ENCODE measurements around the gene LNPK.
"Not testable (repeated sequence)": the region's sequence is repeated elsewhere in the genome, so short reads cannot be mapped to it uniquely, and the experiment has no call there.

LNPK gene

DNA sequence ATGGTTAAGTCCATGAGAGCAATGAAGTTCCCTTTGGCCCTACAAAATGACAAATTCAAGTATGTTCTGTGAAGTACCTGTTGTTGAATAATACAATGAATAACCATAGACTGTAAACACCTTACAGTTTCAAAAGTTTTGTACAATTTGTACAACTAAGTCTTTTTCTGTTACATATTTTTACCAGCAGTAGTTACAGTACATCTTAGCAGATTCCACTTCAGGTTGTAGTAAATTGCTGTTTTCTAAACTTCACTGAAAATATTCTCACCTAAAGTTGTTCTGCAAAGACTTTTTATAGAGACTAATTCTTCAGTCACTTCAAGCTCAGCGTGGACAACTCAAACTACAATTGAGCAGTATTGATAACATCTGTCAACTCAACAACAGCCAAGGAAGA is 28.7 kb downstream of the LNPK start:
- no peak for DNase-seq (ENCODE audit: low read depth)

DNA sequence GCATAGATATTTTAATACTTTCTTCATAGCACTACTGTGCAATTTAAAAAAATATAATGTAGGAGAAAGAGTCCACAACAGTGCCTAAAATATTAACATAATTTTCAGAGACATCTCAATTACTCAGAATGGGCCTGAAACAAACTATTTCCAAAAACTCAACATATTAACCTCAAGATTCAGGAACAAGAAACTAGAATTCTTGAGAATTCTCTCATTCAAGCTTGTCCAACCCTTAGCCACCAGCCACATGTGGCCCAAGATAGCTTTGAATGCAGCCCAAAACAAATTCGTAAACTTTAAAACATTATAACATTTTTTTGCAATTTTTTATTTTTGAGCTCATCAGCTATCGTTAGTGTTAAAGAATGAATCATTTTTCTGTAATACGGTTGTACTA is 35.2 kb downstream of the LNPK start:
- no peak for DNase-seq (ENCODE audit: low read depth)

DNA sequence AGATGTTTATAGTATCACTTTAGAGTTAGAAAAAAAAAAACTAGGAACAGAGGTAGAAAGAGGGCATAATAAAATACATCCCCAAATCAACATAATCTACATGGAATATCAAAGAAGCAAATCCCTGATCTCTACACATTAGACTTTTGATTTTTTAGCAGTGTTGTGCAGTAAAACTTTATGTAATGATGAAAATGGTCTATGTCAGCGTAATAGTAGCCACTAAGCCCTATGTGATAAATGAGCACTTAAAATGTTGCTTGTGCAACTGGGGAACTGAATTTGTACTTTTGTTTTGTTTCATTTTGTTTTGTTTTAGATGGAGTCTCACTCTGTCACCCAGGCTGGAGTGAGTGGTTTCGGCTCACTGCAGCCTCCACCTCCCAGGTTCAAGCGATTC is 36.3 kb downstream of the LNPK start:
- DNase-seq (ENCODE audit: low read depth), result no peak

DNA sequence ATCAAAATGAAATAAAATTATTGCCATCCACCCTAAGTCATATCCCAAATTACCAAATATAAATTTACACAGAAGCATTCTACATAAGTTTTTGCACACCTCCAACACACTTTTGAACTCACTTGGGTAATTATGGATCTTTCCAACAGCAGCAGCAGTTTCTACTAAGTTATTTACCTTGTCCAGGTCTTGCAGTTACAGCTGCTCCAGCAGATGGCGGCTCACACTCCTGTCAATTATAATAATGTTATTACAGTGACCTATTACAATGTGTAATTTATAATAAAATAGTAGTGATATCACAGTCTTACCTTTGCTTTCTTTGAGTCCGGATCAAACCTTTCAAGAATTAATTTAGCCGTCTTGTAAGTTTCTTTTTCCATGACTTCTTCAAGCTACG is 37.9 kb downstream of the LNPK start:
- DNase-seq (ENCODE audit: low read depth), result no peak

DNA sequence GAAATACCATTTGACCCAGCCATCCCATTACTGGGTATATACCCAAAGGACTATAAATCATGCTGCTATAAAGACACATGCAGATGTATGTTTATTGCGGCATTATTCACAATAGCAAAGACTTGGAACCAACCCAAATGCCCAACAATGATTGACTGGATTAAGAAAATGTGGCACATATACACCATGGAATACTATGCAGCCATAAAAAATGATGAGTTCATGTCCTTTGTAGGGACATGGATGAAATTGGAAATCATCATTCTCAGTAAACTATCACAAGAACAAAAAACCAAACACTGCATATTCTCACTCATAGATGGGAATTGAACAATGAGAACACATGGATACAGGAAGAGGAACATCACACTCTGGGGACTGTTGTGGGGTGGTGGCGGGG is 38.9 kb downstream of the LNPK start:
- DNase-seq (ENCODE audit: low read depth), result not testable (repeated sequence)

DNA sequence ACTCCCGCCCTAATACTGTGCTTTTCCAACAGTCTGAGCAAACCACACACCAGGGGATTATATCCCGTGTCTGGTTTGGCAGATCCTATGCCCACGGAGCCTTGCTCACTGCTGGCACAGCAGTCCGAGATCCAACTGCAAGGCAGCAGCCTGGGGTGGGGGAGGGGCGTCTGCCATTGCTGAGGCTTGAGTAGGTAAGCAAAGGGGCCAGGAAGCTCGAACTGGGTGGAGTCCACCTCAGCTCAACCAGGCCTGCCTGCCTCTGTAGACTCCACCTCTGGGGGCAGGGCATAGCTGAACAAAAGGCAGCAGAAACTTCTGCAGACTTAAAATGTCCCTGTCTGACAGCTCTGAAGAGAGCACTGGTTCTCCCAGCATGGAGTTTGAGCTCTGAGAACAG is 44.2 kb downstream of the LNPK start:
- no peak for DNase-seq (ENCODE audit: low read depth)

DNA sequence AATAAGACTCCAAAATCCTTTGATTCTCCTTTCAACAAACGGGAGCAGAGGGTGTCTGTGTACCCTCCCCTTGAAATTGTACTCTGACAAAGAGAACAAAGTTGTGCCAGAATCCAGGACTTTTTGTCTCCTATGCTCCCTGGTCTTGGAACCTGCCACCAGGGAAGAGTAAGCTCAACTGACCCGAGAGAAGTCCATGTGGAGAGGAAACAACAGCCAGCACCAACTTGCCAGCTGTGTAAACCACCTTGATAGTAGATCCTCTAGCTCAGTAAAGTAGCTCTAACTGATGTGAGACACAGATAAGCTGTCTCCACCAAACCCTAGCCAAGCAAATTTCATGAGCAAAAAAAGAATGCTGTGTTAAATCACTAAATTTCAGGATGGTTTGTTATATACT is 46.9 kb downstream of the LNPK start:
- no peak for DNase-seq (ENCODE audit: low read depth)

DNA sequence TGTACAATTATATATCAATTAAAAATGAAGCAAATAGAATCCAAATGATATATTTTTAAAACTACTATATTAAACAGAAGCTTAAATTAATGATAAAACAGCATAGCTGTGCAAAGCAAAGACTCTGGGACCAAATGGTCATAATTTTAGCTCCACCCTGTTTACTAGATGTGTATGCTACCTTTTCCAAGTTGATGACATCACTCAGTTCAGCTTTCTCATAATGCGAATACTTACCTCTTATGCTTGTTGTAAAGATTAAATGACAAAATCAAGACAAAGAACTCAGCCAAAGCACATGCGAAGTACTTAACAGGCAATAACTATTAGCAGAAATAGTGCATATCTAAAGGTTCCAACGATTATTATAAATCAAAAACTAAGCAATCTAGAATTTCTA is 51.6 kb downstream of the LNPK start:
- DNase-seq (ENCODE audit: low read depth), result no peak

DNA sequence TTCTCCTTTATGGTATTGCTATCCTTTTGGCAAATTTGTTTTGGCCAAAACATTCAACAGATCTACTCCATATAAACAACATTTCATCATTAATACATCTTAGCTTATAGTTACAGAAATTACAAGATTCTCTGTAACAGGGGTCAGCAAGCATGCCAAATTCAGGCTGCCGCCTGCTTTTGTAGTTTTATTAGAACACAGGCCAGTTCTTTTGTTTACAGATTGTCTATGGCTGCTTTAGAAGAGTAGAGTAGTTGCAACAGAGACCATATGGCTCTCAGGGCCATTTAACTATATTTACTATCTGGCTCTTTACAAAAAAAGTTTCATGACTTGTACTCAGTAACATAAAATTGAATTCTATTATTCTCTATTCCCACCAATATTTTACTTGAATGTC is 53.9 kb downstream of the LNPK start:
- no peak for DNase-seq (ENCODE audit: low read depth)

DNA sequence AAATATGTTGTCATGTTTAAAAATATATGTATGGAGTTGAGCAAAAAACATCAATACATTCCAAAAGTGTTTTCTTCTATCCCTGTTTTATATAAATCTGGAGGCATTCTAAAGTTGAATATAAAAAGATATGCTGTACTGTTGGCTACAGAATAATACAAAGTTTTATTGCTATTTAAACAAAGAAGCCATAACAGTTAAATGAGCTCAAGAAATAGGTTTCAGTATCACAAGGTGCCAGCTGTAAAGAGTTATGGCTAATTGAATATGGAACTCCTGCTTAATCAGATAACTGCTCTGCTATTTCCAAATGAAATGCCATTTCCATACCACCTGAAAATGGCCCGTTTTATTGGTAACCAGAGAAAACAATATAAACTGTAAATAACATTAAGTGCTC is 55.0 kb downstream of the LNPK start:
- DNase-seq (ENCODE audit: low read depth), result no peak

DNA sequence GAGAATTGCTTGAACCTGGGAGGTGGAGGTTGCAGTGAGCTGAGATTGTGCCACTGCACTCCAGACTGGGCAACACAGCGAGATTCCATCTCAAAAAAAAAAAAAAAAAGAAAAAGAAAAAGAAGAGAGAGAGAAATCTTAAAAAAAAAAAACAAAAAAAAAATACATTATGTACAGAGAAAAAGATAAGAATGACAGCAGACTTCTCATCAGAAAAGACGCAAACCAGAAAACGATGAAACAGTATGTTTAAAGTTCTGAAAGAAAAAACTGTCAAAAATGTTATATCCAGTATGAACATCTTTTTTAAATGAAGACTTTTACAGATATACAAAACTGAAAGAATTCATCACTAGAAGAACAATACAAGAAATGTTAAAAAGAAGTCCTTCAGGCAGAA is 60.4 kb downstream of the LNPK start:
- no peak for DNase-seq (ENCODE audit: low read depth)

DNA sequence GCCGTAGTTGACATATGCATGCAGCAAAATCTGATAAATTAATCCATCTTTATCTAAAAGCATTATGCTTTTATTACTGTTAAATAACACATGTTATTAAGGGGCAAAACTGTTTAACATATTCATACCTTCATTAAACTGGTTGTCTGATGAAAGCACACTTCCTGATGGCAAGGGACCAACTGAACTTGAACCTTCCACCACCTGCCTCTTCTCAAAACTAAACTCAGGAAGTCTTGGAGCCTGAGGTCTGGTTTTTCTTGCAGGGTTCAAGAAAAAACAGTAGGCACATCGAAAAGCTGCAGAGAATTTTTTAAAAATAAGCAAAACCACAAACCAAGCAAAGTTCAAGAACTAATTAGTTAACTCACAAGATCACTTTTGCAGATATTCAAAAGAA is 64.9 kb downstream of the LNPK start:
- DNase-seq (ENCODE audit: low read depth), result no peak

DNA sequence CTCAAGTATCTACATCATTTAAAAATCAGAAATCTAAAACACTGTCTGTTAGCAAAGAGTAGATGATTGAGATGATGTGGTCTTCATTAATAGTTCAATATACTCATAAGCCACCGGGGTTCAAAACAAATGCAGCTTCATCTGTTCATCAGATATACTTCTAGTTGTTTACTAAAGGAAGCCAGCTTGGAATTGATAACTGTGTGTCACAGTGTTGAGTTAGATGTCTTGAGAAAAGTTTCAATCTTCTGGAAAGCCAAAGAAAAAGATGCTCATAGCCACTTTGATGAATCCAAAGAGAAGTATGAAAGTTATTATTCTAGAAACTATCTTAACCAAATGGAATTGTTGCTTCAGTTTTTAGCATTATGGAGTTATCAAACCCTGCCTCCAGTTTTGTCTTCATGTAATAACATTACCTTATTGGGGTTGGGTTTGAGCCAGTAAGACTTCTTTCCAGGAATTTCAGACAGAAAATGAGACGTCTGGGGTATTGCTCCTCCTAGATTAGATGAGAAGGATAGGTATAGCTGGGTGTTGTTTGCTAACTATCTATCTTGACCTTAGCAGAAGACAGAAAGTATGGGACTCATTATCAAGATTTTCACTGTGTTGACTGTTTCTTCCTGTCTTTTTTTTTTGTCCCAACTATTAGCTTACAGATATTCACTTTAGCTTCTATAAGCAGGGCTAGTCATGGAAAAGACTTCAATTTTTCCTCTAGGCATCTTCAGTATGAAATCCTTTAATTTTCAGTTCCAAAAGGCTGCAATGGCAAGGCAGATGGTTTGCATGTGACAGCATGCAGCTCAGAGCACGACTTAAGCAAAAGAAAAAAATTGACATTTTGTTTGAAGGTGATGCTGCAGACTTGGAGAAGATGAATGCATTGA is 66.5 kb downstream of the LNPK start:
- no peak for DNase-seq (ENCODE audit: low read depth)

DNA sequence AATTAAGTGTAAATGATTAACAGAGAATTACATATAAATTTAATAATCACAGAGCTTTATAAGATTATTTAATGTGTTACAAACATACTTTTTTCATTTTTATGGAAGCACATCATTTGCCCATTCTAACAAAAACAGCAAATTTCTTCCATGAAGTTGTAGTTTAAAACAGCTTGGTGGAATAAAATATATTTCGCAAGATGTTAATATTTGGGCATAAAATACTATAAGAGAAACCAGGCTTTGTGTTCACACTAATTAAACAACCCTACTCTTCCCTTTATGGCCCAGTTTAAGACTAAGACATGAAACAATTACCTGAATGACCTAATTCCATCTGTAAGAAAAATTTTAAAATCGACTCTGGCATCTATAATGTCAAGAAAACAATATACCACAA is 69.4 kb downstream of the LNPK start:
- no peak for DNase-seq (ENCODE audit: low read depth)

DNA sequence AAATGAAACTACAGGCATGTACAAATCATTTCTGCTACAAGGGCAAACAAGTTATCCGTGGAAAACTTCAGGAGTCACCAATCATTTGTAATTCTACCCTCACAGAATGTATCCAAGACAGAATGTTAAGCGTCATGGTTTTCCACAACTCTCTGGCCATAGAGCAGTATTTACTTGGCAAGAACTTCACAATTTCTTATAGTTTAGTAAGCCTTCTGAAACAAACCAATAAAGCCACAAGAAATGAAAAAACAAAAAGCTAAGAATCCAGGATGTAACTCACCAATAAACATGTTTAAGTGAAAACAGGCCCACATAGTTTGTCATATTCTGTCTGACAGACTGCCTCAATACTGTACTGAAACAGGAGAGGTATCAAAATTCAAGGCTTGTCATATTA is 70.3 kb downstream of the LNPK start:
- peak; percentile 68 for DNase-seq (ENCODE audit: low read depth)

DNA sequence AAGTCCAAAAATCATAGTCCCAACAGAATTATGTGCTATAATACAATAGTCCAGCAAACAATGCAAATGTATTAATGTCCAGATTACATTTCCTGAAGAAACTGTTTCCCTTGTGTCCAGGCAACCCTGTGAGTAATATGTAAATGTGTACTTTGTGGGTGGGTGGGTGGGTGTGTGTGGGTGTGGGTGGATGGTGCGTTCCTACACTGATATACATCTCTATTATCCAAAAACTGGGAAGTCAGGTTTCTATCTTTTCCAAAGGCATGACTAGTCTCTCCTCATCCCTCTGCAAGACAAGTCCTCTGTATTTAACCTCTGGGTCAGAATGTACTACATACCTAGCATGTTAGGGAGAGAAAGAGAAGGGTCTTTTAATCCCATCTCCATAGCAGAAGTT is 71.6 kb downstream of the LNPK start:
- no peak for DNase-seq (ENCODE audit: low read depth)

DNA sequence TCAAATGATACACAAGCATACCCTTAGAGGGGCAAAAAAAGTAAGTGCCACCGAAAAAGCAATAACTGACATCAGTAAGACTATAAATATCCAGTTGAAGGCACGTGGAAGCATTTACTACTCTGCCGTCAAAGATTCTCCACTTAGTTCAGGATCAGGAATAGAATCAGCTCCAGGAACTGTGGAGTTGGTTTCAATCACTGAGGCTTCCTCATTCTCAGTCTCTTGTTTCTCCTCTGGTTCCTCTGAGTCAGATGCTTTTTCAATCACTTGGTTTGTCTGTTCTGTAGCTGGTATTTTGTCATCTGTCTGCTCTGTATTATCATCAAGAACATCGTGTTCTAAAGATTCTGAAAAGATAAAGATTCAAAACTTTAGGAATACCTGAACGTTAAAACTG is 72.2 kb downstream of the LNPK start:
- peak; percentile 26 for DNase-seq (ENCODE audit: low read depth)

DNA sequence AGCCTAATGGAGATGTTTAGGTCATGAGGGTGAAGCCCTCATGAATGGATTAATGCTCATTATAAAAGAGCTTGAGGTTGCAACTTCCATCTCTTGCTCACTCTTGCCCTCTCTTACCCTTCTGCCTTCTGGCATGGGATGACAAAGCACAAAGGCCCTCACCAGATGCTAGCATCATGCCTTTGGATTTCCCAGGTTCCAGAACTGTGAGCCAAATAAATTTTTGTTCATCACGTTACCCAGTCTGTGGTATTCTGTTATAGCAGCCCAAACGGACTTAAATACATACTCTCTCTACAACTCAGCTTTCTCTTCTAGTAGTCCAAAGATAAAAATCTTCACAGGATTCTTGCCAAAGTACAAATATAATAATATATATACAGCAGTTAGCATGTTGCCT is 75.8 kb downstream of the LNPK start:
- peak; percentile 32 for DNase-seq (ENCODE audit: low read depth)

DNA sequence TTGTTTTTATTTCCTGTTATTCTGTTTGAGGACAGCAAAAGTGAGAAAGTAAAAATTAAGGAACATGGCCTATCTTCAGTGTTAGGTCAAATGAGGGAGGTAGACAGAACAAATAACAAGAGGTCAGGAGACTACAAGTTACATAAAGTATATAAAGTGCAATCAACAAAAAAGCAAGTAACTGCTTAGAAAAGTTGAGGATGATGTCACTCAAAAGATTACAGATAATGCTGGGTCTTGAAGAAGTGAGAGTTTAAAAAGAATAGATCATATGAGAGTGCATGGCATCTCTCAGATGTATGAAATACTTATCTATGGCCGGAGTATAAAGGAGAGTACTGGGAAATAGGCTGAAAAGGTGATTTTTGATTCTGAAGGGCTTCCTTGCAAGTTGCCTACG is 79.9 kb downstream of the LNPK start:
- no peak for DNase-seq (ENCODE audit: low read depth)

DNA sequence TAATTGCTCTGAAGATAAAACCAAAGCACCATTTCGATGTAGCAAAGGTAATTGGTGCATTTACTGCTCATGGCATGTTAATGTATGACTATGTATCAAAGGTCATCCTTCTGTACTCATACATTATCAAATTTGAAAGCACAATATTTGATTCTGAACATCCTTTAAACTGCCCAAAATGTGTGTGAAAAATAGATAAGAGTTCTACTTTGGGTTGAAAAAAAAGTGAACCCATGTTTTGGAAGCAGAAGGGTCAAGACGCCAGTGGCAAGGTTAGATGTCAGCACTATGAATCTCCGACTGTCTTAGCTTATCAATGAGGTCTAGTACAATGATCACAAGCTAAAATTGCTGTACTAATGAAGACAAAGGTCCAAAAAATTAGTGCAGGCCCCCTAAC is 83.1 kb downstream of the LNPK start:
- no peak for DNase-seq (ENCODE audit: low read depth)

DNA sequence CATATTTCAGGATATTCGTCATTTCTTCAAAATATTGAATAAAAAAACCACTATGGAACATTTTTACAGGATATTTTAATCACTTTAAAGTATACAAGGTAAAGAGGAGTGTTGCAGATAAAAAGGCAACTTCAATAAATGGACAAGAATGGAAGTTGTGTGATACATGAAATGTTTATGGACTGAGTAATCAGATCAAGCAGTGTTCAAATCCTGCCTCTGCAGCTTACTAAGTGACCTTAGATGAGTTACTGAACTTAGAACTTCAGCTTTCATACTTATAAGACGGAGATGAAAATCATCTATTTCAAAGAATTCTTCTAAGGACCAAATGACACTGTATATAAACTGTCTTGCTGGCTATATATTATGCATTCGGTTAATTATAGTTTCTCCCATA is 87.2 kb downstream of the LNPK start:
- DNase-seq (ENCODE audit: low read depth), result no peak

DNA sequence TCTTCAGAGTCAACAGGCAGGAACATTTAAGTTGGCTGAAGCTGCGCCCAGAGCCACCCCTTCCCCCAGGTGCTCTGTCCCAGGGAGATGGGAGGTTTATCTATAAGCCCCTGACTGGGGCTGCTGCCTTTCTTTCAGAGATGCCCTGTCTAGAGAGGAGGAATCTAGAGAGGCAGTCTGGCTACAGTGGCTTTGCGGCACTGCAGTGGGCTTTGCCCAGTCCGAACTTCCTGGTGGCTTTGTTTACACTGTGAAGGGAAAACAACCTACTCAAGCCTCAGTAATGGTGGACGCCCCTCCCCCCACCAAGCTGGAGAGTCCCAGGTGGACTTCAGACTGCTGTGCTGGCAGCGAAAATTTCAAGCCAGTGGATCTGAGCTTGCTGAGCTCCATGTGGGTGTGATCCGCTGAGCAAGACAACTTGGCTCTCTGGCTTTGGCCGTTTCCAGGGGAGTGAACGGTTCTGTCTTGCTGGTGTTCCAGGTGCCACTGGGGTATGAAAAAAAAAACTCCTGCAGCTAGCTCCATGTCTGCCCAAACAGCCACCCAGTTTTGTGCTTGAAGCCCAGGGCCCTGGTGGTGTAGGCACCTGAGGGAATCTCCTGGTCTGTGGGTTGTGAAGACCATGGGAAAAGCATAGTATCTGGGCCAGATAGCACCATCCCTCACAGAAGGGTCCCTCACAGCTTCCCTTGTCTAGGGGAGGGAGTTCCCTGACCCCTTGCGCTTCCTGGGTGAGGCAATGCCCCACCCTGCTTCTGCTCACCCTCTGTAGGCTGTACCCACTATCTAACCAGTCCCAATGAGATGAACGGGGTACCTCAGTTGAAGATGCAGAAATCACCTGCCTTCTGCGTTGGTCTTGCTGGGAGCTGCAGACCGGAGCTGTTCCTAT is 88.0 kb downstream of the LNPK start:
- DNase-seq (ENCODE audit: low read depth), result not testable (repeated sequence)

DNA sequence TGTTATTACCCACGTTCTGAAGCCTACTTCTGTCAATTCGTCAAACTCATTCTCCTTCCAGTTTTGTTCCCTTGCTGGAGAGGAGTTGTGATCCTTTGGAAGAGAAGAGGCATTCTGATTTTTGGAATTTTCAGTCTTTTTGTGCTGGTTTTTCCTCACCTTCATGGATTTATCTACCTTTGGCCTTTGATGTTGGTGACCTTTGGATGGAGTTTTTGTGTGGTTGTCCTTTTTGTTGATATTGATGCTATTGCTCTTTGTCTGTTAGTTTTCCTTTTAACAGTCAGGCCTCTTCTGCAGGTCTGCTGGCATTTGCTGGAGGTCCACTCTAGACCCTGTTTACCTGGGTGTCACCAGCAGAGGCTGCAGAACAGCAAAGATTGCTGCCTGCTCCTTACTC is 88.8 kb downstream of the LNPK start:
- DNase-seq (ENCODE audit: low read depth), result not testable (repeated sequence)
